H9 (cell line): ENCODE data around the gene ALLC. TPM values are rescaled to one million over a fixed set of nuclear protein-coding genes. Genes with fewer than 3 reads are reported as not detected.

Experiments
- DNase-seq: peaks from one replicate; pipeline ENCODE4 v3.0.0-alpha.2; 2017
- H2AFZ ChIP-seq: one replicate; pipeline ENCODE4 v1.6.1; 2013; ENCODE audit warnings: mild to moderate bottlenecking, low read length, control low read depth, moderate library complexity
- H2AK5ac ChIP-seq: 2 replicates; pipeline ENCODE4 v1.6.1; 2013; ENCODE audit warnings: low read length, control low read depth, mixed read lengths; ENCODE audit not compliant: insufficient read length
- H2BK120ac ChIP-seq: one replicate; pipeline ENCODE4 v1.6.1; 2013; ENCODE audit warnings: low read depth, mild to moderate bottlenecking, low read length, control low read depth, inconsistent platforms; ENCODE audit not compliant: poor library complexity, severe bottlenecking
- H2BK12ac ChIP-seq: 2 replicates; pipeline ENCODE4 v1.6.1; 2013; ENCODE audit warnings: low read length, control low read depth, mixed read lengths, low read depth; ENCODE audit not compliant: insufficient read length
- H2BK15ac ChIP-seq: 2 replicates; pipeline ENCODE4 v1.6.1; 2013; ENCODE audit warnings: low read depth, low read length, control low read depth
- H2BK20ac ChIP-seq: one replicate; pipeline ENCODE4 v1.6.1; 2013; ENCODE audit warnings: low read depth, mild to moderate bottlenecking, low read length, control low read depth, inconsistent platforms; ENCODE audit not compliant: poor library complexity, severe bottlenecking
- H2BK5ac ChIP-seq: 2 replicates; pipeline ENCODE4 v1.6.1; 2013; ENCODE audit warnings: low read length, control low read depth, mixed read lengths; ENCODE audit not compliant: insufficient read length
- H3K14ac ChIP-seq: 2 replicates; pipeline ENCODE4 v1.6.1; 2013; ENCODE audit warnings: low read length, control low read depth; ENCODE audit not compliant: insufficient read depth
- H3K18ac ChIP-seq: 2 replicates; pipeline ENCODE4 v1.6.1; 2013; ENCODE audit warnings: low read depth, mild to moderate bottlenecking, mixed read lengths, low read length, control low read depth; ENCODE audit not compliant: insufficient read length
- H3K23ac ChIP-seq: 2 replicates; pipeline ENCODE4 v1.6.1; 2013; ENCODE audit warnings: low read length, control low read depth, mixed read lengths, low read depth; ENCODE audit not compliant: insufficient read length
- H3K23me2 ChIP-seq: 2 replicates; pipeline ENCODE4 v1.6.1; 2013; ENCODE audit warnings: low read depth, mild to moderate bottlenecking, mixed read lengths, low read length, control low read depth; ENCODE audit not compliant: insufficient read length, poor library complexity, severe bottlenecking
- H3K27ac ChIP-seq: 2 replicates; pipeline ENCODE4 v1.5.1; 2013; ENCODE audit warnings: low read length, control low read depth, mixed read lengths, low read depth; ENCODE audit not compliant: insufficient read length
- H3K27me3 ChIP-seq: 2 replicates; pipeline ENCODE4 v1.6.1; 2013; ENCODE audit warnings: low read length, control low read depth, inconsistent platforms; ENCODE audit not compliant: insufficient read depth
- H3K4ac ChIP-seq: 2 replicates; pipeline ENCODE4 v1.6.1; 2013; ENCODE audit warnings: low read depth, mild to moderate bottlenecking, control low read depth, inconsistent platforms, low read length, moderate library complexity
- H3K4me1 ChIP-seq: 2 replicates; pipeline ENCODE4 v1.6.1; 2013; ENCODE audit warnings: low read length, control low read depth, inconsistent platforms; ENCODE audit not compliant: insufficient read depth
- H3K4me2 ChIP-seq: 2 replicates; pipeline ENCODE4 v1.6.1; 2013; ENCODE audit warnings: low read length, control low read depth, mixed read lengths; ENCODE audit not compliant: insufficient read length, insufficient read depth
- H3K56ac ChIP-seq: 2 replicates; pipeline ENCODE4 v1.6.1; 2013; ENCODE audit warnings: low read depth, mild to moderate bottlenecking, mixed read lengths, low read length, control low read depth; ENCODE audit not compliant: insufficient read length
- H3K79me1 ChIP-seq: 2 replicates; pipeline ENCODE4 v1.6.1; 2013; ENCODE audit warnings: low read depth, mild to moderate bottlenecking, moderate library complexity, low read length, control low read depth, inconsistent platforms; ENCODE audit not compliant: insufficient read depth, poor library complexity, severe bottlenecking
- H3K79me2 ChIP-seq: 2 replicates; pipeline ENCODE4 v1.6.1; 2013; ENCODE audit warnings: low read length, control low read depth, inconsistent platforms; ENCODE audit not compliant: insufficient read depth
- H3K9ac ChIP-seq: 2 replicates; pipeline ENCODE4 v1.6.1; 2013; ENCODE audit warnings: low read length, control low read depth, mixed read lengths; ENCODE audit not compliant: insufficient read length; ENCODE audit errors: extremely low read depth
- H3K9me3 ChIP-seq: one replicate; pipeline ENCODE4 v1.6.1; 2013; ENCODE audit warnings: low read depth, low read length, inconsistent platforms; ENCODE audit not compliant: control insufficient read depth
- H3T11ph ChIP-seq: one replicate; pipeline ENCODE4 v1.6.1; 2013; ENCODE audit warnings: mild to moderate bottlenecking, low read length, control low read depth, inconsistent platforms
- H4K20me1 ChIP-seq: one replicate; pipeline ENCODE4 v1.6.1; 2013; ENCODE audit not compliant: control insufficient read depth, insufficient read length, insufficient read depth
- H4K5ac ChIP-seq: 2 replicates; pipeline ENCODE4 v1.6.1; 2013; ENCODE audit warnings: low read depth, mild to moderate bottlenecking, mixed read lengths, low read length, control low read depth; ENCODE audit not compliant: insufficient read length
- H4K8ac ChIP-seq: replicated peaks from 2 replicates; pipeline ENCODE4 v1.6.1; 2013; ENCODE audit warnings: low read length, control low read depth, mixed read lengths, low read depth; ENCODE audit not compliant: insufficient read length
- H4K91ac ChIP-seq: 2 replicates; pipeline ENCODE4 v1.6.1; 2013; ENCODE audit warnings: low read depth, mild to moderate bottlenecking, moderate library complexity, mixed read lengths, low read length, control low read depth; ENCODE audit not compliant: insufficient read length
- H3K27ac Mint-ChIP-seq, 3 experiments: 2 replicates in 2 of 3; 3 replicates in 1 of 3; pipeline ENCODE4 v1.8.0; 2020 to 2021; ENCODE audit warnings: mixed read lengths in 3 of 3, mild to moderate bottlenecking in 1 of 3, moderate library complexity in 1 of 3
- H3K27me3 Mint-ChIP-seq: 2 replicates; pipeline ENCODE4 v1.8.0; 2021; ENCODE audit warnings: low read depth, mild to moderate bottlenecking, moderate library complexity, mixed read lengths
- H3K36me3 Mint-ChIP-seq, 3 experiments: 2 replicates in 2 of 3; 3 replicates in 1 of 3; pipeline ENCODE4 v1.8.0; 2020 to 2021; ENCODE audit warnings: low read depth in 3 of 3, mixed read lengths in 3 of 3; ENCODE audit not compliant: insufficient read depth in 1 of 3
- H3K4me1 Mint-ChIP-seq, 2 experiments: 2 replicates each; pipeline ENCODE4 v1.8.0; 2020; ENCODE audit warnings: mixed read lengths in 2 of 2
- H3K4me3 Mint-ChIP-seq, 2 experiments: 2 replicates in 1 of 2; 3 replicates in 1 of 2; pipeline ENCODE4 v1.8.0; 2020 to 2021; ENCODE audit warnings: mild to moderate bottlenecking in 2 of 2, mixed read lengths in 2 of 2, moderate library complexity in 1 of 2
- H3K9me3 Mint-ChIP-seq, 2 experiments: 2 replicates in 1 of 2; 3 replicates in 1 of 2; pipeline ENCODE4 v1.8.0; 2020; ENCODE audit warnings: mild to moderate bottlenecking in 2 of 2, mixed read lengths in 2 of 2, moderate library complexity in 1 of 2
- CTCF ChIP-seq: fragments of 200-600 bp; sonication (generic); conservative IDR thresholded peaks from 3 replicates; pipeline ENCODE4 v1.8.0; 2021; ENCODE audit warnings: antibody characterized with exemption, mild to moderate bottlenecking
- WGBS: extraction: QIAGEN DNeasy Blood & Tissue Kit; methylation state at CpG from one replicate; pipeline ENCODE4 v1.1.7; 2013; ENCODE audit warnings: missing lambda C conversion rate, low lambda C conversion rate, mixed read lengths; ENCODE audit not compliant: insufficient read length; ENCODE audit errors: extremely low coverage; 5-methylcytosine and 5-hydroxymethylcytosine counted together
- total RNA-seq: library from RNA; stranded (reverse); gene quantifications from 2 replicates; pipeline ENCODE4 v1.2.1, GENCODE V29; 2021

The ALLC gene
- total RNA-seq, 1 experiment from 2014 or later: not detected

- H2BK15ac ChIP-seq: no peak overlapping the region
- no peaks in the 10 kb centered on the region for H3K9me3 ChIP-seq
- no peak overlapping the region for H4K91ac ChIP-seq
- no peak overlapping the region for H2BK120ac ChIP-seq
- H3K27ac Mint-ChIP-seq: peak overlapping the region in 1 of 3 experiments; percentile 61; a peak in 1 of 7 replicates
- H3K23me2 ChIP-seq: no peaks in the 10 kb centered on the region
- H2BK20ac ChIP-seq: no peak overlapping the region
- no peaks in the 10 kb centered on the region for H4K20me1 ChIP-seq
- no peaks in the 10 kb centered on the region for H3K27me3 ChIP-seq
- no peak overlapping the region for H3K56ac ChIP-seq
- no peak overlapping the region for H3K14ac ChIP-seq
- H3K4ac ChIP-seq: no peak overlapping the region
- no peak overlapping the region for H2BK12ac ChIP-seq
- H3K4me3 Mint-ChIP-seq: no peak overlapping the region; a peak in 2 of 5 replicates
- H3K18ac ChIP-seq: no peak overlapping the region
- no peaks in the 10 kb centered on the region for H3K36me3 Mint-ChIP-seq
- no peak overlapping the region for H3K27ac ChIP-seq
- H3K27me3 Mint-ChIP-seq: peaks cover 16% of the 10 kb centered on the region
- no peak overlapping the region for H2AK5ac ChIP-seq
- peak; percentile 23 for DNase-seq
- H3K9ac ChIP-seq: no peak overlapping the region
- H3K4me1 ChIP-seq: no peaks in the 10 kb centered on the region
- no peaks in the 10 kb centered on the region for H3K79me2 ChIP-seq
- no peak overlapping the region for H3K23ac ChIP-seq
- no peak overlapping the region for H2BK5ac ChIP-seq
- no peak for TF ChIP-seq CTCF
- no peak overlapping the region for H3K4me2 ChIP-seq
- H3T11ph ChIP-seq: no peak overlapping the region
- no CpG with 5 or more reads among the region's 26 CpGs for WGBS
- no peak overlapping the region for H4K5ac ChIP-seq
- no peak overlapping the region for H2AFZ ChIP-seq
- H3K9me3 Mint-ChIP-seq: no peaks in the 10 kb centered on the region
- peaks cover 3 to 5% of the 10 kb centered on the region in 2 experiments; a peak in 1 of 4 replicates for H3K4me1 Mint-ChIP-seq
- H3K79me1 ChIP-seq: no peaks in the 10 kb centered on the region
- no peak overlapping the region for H4K8ac ChIP-seq
Measured at GRCh38 chr2:3641841-3642421, 16.1 kb upstream of the ALLC start.
